Fibroblast of villous mesenchyme (primary cell): ENCODE data around the gene ANGPTL7. TPM values are rescaled to one million over a fixed set of nuclear protein-coding genes. Genes with fewer than 3 reads are reported as not detected.

ENCODE experiments used
- DNase-seq: peaks from one replicate; pipeline ENCODE4 v3.0.0-alpha.2; 2010; ENCODE audit warnings: low read depth
- H3K4me3 ChIP-seq: 2 replicates; pipeline ENCODE4 v1.5.1; 2011; ENCODE audit warnings: low read depth, mild to moderate bottlenecking, low read length
- total RNA-seq: library from RNA; depleted of rRNA; stranded (reverse); fragments of >200 nt; gene quantifications from 2 replicates; pipeline ENCODE4 v1.2.3, GENCODE V29; 2012
- TF ChIP-seq, protein P1 (sequence below): IDR thresholded peaks from 2 replicates; pipeline ENCODE4 v1.5.1; 2012; ENCODE audit warnings: low read depth, mild to moderate bottlenecking, low read length; ENCODE audit not compliant: insufficient read depth

ANGPTL7 gene
- total RNA-seq, 1 donor = not detected

DNA sequence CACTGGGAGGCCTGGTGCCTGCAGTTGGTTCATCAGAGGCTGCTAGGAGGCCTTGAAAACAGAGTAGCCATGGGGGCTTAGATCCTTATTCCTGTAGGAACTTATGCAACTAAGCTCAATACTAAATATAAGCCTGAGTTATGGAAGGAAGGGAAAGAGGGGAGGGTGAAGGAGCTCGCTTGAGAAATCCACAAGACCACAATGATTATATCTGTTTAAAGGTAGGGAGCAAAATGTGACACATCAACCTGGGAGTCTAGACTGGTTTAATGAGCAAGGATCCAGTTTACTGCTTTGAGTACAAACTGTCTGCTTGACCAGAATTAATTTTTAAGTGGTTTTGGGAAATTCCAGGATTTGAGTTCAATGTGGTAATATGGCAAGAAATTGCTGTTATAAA lies 20.4 kb upstream of the ANGPTL7 start:
- TF ChIP-seq, protein P1, sequence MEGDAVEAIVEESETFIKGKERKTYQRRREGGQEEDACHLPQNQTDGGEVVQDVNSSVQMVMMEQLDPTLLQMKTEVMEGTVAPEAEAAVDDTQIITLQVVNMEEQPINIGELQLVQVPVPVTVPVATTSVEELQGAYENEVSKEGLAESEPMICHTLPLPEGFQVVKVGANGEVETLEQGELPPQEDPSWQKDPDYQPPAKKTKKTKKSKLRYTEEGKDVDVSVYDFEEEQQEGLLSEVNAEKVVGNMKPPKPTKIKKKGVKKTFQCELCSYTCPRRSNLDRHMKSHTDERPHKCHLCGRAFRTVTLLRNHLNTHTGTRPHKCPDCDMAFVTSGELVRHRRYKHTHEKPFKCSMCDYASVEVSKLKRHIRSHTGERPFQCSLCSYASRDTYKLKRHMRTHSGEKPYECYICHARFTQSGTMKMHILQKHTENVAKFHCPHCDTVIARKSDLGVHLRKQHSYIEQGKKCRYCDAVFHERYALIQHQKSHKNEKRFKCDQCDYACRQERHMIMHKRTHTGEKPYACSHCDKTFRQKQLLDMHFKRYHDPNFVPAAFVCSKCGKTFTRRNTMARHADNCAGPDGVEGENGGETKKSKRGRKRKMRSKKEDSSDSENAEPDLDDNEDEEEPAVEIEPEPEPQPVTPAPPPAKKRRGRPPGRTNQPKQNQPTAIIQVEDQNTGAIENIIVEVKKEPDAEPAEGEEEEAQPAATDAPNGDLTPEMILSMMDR = no peak
- no peak overlapping the region for H3K4me3 ChIP-seq
- DNase-seq = no peak

DNA sequence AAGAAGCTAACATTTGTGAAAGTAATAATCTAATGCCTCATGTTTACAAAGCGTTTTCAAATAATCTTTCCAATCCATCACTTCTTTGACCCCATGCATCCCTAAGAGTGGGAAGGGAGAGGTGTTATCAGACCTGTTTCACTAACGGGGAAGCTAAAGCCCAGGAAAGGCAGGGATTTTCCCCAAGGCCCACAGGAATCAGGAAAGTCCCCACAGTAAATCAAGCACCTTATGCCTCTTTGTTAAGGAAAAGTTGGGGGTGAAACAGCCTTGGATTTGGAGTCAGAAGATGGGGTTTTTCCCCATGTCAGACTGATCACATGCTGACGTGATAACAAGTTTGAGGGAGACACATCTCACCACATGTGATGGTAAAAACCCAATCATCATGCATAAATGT lies 20.0 kb upstream of the ANGPTL7 start:
- H3K4me3 ChIP-seq = no peak overlapping the region
- TF ChIP-seq, protein P1 = no peak
- no peak for DNase-seq

DNA sequence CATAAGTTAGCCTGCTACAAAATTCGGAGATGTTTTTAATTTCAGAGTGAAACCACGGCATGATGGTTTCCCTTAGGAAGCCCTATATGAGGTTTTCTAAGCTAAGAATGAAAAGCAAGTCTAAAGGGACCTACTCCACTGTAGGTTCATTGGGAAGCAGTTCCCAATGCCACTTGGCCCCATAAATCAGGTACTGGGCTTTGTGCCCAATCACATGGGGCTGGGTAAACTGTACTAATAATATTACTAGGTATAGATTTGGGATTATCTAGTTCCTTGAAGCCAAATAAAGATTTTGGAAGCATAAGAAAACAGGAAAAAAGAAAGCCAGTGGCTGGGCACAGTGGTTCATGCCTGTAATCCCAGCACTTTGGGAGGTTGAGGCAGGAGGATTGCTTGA lies 19.1 kb upstream of the ANGPTL7 start:
- no peak for DNase-seq
- no peak overlapping the region for H3K4me3 ChIP-seq
- TF ChIP-seq, protein P1 = no peak

DNA sequence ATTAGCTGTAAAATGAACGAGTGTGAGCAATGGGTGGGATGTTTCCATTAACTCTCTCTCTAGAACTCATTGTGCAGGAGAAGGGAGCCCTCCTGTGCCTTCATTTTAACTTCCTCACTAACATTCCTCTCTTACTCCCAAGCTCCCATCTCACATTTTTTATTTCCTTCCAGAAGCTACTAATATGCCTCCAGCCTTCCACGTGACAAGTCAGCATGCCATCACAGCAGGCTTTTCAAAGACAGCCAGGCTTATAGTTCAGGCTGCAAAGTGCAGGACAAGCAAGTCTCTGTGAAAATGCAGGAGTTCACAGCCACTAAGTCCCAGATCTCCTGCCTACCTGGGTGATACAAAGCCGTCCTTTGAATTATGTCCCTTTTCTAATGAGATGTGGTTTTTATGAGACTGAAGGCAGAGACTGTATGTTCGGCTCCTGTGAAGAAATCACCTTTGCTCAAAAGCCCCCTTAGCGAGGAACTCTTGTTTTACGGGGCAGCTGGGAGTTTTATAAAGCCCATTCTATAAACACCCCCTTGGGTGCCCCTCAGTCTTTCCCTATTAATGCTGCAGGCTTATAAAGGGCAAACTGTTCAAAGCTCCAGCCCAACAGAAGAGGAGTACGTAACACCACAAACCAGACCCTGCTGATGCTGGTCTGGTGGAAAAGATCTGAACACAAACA lies 14.8 kb upstream of the ANGPTL7 start:
- DNase-seq = peak; percentile 19
- no peak overlapping the region for H3K4me3 ChIP-seq
- TF ChIP-seq, protein P1 = no peak

DNA sequence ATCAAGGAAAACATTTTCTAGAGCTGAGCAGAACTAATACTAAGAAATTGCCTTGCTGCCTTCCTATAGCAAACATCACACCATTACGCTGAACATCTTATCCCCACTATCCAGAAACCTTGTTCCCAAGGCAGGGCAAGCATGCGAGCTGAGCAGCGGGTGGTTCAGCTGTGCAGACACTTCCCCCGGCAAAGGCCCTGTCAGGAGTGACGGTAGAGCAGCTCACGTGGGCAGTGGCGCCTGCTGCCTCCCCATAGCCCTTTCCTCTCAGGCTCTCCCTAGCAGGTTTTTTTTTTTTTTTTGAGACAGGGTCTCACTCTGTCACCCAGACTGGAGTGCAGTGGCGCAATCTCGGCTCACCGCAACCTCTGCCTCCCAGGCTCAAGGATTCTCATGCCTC lies 13.7 kb upstream of the ANGPTL7 start:
- TF ChIP-seq, protein P1 = no peak
- DNase-seq = no peak
- H3K4me3 ChIP-seq = no peak overlapping the region

DNA sequence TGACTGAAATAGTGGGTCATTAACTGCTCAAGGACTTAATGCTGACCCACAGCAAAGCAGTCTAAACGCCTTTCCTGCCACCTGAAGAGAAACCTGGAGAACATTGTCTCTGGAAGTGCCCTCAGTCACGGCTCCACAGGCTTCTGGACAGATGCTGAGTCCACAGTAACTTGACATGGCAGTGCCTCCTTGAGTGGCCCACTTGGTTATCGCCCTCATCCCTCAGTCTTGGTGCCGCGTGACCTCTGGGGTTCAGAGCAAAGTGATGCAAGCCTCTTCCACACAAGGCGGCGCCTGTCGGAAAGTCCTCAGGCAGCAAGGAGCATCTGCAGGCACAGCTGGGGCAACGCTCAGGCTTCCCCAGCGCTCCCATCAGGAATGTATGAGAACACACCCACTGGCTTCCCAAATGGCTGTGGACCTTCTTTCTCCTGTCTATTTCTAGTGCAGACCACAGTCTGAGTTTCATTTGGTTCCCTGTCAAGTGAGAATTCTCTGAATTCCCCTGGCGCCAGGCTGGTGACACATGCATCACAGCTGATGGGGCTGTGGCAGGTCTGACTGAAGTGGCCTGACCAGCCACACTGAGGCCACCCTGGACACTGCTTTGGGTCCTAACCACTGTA lies 13.0 kb upstream of the ANGPTL7 start:
- TF ChIP-seq, protein P1 = no peak
- no peak overlapping the region for H3K4me3 ChIP-seq
- DNase-seq = peak; percentile 39
